H1 (cell line): ENCODE measurements around the gene LFNG. TPM values are rescaled to one million over a fixed set of nuclear protein-coding genes. Genes with fewer than 3 reads are reported as not detected.

Experiments used
- ASH2L ChIP-seq: fragments of 200-600, 300-600 bp; sonication (generic); IDR thresholded peaks from one replicate; pipeline ENCODE4 v1.7.1; 2017; ENCODE audit warnings: low read length
- CBX8 ChIP-seq: fragments of 300-800, 300-1000 bp; sonication (generic); IDR thresholded peaks from 2 replicates; pipeline ENCODE4 v1.7.1; 2016; ENCODE audit warnings: low read depth, low read length, borderline replicate concordance
- CTCF ChIP-seq, 3 experiments: IDR thresholded peaks; 1 replicate in 2 of 3; 2 replicates in 1 of 3; pipeline versions ENCODE4 v1.5.1 to v1.6.1; 2011; ENCODE audit warnings: low read length in 3 of 3, mild to moderate bottlenecking in 3 of 3, inconsistent platforms in 2 of 3, low read depth in 1 of 3, moderate library complexity in 1 of 3; ENCODE audit not compliant: insufficient read depth in 1 of 3; ENCODE audit errors: control extremely low read depth in 1 of 3
- GTF2F1 ChIP-seq: IDR thresholded peaks from 2 replicates; pipeline ENCODE4 v1.6.1; 2012; ENCODE audit warnings: low read depth, low read length, improper control_type of control experiment, borderline replicate concordance
- POLR2A ChIP-seq, 2 experiments: IDR thresholded peaks; 1 replicate in 1 of 2; 2 replicates in 1 of 2; pipeline ENCODE4 v1.6.1; 2011; ENCODE audit warnings: low read depth in 2 of 2, low read length in 2 of 2, mild to moderate bottlenecking in 2 of 2; ENCODE audit errors: control extremely low read depth in 1 of 2
- POU5F1 ChIP-seq: IDR thresholded peaks from 2 replicates; pipeline ENCODE4 v1.6.1; 2011; ENCODE audit warnings: low read depth, mild to moderate bottlenecking, low read length, moderate library complexity
- SIRT6 ChIP-seq: IDR thresholded peaks from one replicate; pipeline ENCODE4 v1.7.1; 2012; ENCODE audit warnings: low read length, inconsistent platforms
- polyA plus RNA-seq, 7 experiments: library from polyadenylated mRNA; depleted of rRNA in 3 of 7; stranded (reverse) in 5 of 7; unstranded in 2 of 7; fragments of >200 nt in 5 of 7; fragments of 200-250 nt in 2 of 7; gene quantifications; 1 replicate in 5 of 7; 2 replicates in 1 of 7; 4 replicates in 1 of 7; pipeline versions ENCODE4 v1.2.1 to v1.2.3, GENCODE V29; 2011 to 2013; ENCODE audit warnings: missing spikeins in 2 of 7, mixed read lengths in 2 of 7
- total RNA-seq: library from RNA; stranded (reverse); fragmentation: NEBNext Ultra II Directional; extraction: Animal tissue kit (Norgen Biotek cat#: 25700); gene quantifications from 2 replicates; pipeline ENCODE4 v1.2.1, GENCODE V29; 2021
- TF ChIP-seq, protein P1 (sequence below): fragments of 300-600 bp; sonication (generic); IDR thresholded peaks from 2 replicates; pipeline ENCODE4 v1.7.1; 2012; ENCODE audit warnings: low read length, moderate library complexity, mild to moderate bottlenecking, inconsistent platforms; ENCODE audit not compliant: insufficient replicate concordance

The LFNG gene
- total and polyA plus RNA-seq, 2 of the 8 experiments (the other 6 are each of a cell fraction or from before 2014, with no cell fraction given) = 31.6 to 35.6 TPM

DNA sequence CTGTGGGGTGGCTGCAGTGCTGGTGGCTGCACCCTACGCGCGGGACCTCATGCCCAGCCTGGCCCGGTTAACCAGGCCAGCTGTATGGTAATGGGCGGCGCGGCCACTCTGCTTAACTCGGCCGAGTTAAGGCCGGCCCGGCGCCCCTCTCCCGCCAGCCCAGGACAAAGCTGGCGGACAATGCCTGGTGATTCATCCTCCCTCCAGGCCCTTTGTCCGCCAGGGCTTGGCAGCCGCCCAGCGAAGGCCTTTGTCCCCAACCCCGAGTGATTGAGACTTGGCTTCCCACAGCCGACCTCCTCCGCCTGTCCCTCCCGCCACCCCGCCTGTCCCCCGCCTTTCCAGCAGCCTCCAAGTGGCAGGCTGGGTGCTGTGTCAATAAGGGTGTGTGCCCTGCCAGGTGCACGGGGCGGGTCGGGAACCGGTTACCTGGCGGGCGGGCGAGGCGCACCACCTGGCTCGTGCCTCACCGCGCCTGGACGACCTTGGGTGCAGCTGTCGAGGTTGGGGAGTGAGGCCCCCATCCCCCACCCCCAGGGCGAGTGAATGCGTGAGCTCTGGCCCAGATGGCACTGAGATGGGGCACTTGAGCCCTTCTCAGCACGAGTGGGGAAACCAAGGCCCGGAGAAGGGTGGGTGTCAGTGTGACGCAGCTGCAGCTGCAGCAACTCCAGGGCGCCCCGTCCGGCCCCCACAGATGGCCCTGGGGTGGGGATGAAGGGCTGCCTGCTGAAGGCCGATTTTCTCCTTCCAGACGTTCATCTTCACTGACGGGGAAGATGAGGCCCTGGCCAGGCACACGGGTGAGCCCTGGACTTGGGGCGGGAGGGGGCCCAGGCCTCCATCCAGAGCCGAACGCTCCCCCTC lies 4.6 kb downstream of the LFNG start (continued):
- TF ChIP-seq, protein P1, sequence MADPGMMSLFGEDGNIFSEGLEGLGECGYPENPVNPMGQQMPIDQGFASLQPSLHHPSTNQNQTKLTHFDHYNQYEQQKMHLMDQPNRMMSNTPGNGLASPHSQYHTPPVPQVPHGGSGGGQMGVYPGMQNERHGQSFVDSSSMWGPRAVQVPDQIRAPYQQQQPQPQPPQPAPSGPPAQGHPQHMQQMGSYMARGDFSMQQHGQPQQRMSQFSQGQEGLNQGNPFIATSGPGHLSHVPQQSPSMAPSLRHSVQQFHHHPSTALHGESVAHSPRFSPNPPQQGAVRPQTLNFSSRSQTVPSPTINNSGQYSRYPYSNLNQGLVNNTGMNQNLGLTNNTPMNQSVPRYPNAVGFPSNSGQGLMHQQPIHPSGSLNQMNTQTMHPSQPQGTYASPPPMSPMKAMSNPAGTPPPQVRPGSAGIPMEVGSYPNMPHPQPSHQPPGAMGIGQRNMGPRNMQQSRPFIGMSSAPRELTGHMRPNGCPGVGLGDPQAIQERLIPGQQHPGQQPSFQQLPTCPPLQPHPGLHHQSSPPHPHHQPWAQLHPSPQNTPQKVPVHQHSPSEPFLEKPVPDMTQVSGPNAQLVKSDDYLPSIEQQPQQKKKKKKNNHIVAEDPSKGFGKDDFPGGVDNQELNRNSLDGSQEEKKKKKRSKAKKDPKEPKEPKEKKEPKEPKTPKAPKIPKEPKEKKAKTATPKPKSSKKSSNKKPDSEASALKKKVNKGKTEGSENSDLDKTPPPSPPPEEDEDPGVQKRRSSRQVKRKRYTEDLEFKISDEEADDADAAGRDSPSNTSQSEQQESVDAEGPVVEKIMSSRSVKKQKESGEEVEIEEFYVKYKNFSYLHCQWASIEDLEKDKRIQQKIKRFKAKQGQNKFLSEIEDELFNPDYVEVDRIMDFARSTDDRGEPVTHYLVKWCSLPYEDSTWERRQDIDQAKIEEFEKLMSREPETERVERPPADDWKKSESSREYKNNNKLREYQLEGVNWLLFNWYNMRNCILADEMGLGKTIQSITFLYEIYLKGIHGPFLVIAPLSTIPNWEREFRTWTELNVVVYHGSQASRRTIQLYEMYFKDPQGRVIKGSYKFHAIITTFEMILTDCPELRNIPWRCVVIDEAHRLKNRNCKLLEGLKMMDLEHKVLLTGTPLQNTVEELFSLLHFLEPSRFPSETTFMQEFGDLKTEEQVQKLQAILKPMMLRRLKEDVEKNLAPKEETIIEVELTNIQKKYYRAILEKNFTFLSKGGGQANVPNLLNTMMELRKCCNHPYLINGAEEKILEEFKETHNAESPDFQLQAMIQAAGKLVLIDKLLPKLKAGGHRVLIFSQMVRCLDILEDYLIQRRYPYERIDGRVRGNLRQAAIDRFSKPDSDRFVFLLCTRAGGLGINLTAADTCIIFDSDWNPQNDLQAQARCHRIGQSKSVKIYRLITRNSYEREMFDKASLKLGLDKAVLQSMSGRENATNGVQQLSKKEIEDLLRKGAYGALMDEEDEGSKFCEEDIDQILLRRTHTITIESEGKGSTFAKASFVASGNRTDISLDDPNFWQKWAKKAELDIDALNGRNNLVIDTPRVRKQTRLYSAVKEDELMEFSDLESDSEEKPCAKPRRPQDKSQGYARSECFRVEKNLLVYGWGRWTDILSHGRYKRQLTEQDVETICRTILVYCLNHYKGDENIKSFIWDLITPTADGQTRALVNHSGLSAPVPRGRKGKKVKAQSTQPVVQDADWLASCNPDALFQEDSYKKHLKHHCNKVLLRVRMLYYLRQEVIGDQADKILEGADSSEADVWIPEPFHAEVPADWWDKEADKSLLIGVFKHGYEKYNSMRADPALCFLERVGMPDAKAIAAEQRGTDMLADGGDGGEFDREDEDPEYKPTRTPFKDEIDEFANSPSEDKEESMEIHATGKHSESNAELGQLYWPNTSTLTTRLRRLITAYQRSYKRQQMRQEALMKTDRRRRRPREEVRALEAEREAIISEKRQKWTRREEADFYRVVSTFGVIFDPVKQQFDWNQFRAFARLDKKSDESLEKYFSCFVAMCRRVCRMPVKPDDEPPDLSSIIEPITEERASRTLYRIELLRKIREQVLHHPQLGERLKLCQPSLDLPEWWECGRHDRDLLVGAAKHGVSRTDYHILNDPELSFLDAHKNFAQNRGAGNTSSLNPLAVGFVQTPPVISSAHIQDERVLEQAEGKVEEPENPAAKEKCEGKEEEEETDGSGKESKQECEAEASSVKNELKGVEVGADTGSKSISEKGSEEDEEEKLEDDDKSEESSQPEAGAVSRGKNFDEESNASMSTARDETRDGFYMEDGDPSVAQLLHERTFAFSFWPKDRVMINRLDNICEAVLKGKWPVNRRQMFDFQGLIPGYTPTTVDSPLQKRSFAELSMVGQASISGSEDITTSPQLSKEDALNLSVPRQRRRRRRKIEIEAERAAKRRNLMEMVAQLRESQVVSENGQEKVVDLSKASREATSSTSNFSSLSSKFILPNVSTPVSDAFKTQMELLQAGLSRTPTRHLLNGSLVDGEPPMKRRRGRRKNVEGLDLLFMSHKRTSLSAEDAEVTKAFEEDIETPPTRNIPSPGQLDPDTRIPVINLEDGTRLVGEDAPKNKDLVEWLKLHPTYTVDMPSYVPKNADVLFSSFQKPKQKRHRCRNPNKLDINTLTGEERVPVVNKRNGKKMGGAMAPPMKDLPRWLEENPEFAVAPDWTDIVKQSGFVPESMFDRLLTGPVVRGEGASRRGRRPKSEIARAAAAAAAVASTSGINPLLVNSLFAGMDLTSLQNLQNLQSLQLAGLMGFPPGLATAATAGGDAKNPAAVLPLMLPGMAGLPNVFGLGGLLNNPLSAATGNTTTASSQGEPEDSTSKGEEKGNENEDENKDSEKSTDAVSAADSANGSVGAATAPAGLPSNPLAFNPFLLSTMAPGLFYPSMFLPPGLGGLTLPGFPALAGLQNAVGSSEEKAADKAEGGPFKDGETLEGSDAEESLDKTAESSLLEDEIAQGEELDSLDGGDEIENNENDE = no peak
- TF ChIP-seq GTF2F1 (no peak), SIRT6 (no peak), ASH2L (no peak), CBX8 (no peak), POU5F1 (no peak), POLR2A (IDR thresholded peaks at IDR 0.05; ENCODE audit: control extremely low read depth in 1 of 2, low read depth in 2 of 2, low read length in 2 of 2) (peak in 1 of 2 experiments; percentile 32; a peak in 1 of 3 replicates), CTCF (IDR thresholded peaks at IDR 0.05; ENCODE audit: control extremely low read depth in 1 of 3, insufficient read depth in 1 of 3, low read depth in 1 of 3, low read length in 3 of 3) (no peak)
